ENCODE data around the gene RCC2. TPM values are rescaled to one million over a fixed set of nuclear protein-coding genes. Genes with fewer than 3 reads are reported as not detected.
A peak's percentile ranks its signal among the peaks of the same experiment; 100 is the strongest.

The RCC2 gene
- polyA plus RNA-seq, 1 donor (not counting 4 experiments of a cell fraction or from before 2014, with no cell fraction given), result 45.2 TPM

DNA sequence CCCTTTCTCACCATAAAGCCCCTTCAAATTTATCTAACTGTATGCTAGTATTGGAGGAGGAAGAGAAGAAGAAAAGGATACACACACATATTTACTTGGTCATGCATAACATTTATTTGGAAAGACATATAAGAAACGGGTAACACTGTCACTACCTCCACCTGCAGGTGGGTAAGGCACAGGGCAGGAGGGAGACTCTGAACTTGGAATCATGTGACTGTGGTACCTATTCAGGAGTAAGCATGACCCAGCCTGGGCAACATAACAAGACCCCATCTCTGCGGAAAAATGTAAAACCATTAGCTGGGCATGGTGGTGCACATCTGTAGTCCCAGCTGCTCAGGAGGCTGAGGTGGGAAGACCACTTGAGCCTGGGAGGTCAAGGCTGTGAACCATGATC lies 68.9 kb downstream of the RCC2 start:
- Histone ChIP-seq H3K9ac (ENCODE audit: control insufficient read depth, extremely low read depth, insufficient read depth, low read length) (no peak overlapping the region), H3K4me2 (ENCODE audit: control insufficient read depth, extremely low read depth, insufficient read depth, low read depth, low read length) (peak overlapping the region; percentile 32), H3K4me3 (ENCODE audit: control insufficient read depth in 2 of 3, extremely low read depth in 1 of 3, insufficient read depth in 2 of 3, low read depth in 1 of 3, low read length in 3 of 3) (no peak overlapping the region), H3K4me1 (ENCODE audit: control insufficient read depth, extremely low read depth, insufficient read depth, low read length) (peaks cover 33% of the 10 kb centered on the region), H3K9me1 (ENCODE audit: control insufficient read depth, extremely low read depth, insufficient read depth, low read length) (no peaks in the 10 kb centered on the region), H3K36me3 (ENCODE audit: control insufficient read depth in 2 of 2, extremely low read depth in 1 of 2, insufficient read depth in 2 of 2, low read length in 2 of 2) (no peaks in the 10 kb centered on the region), H3K9me3 (ENCODE audit: control insufficient read depth, low read depth, low read length) (no peaks in the 10 kb centered on the region), H3K27me3 (ENCODE audit: control insufficient read depth, extremely low read depth, insufficient read depth, low read length) (no peaks in the 10 kb centered on the region), H2AFZ (ENCODE audit: control insufficient read depth, low read length) (no peak overlapping the region), H4K20me1 (ENCODE audit: control insufficient read depth, extremely low read depth, insufficient read depth, low read length) (no peaks in the 10 kb centered on the region), H3K79me2 (ENCODE audit: control insufficient read depth, insufficient read depth, low read length) (no peaks in the 10 kb centered on the region), H3K27ac (ENCODE audit: control insufficient read depth, insufficient read depth, low read length) (no peak overlapping the region)
- dilution Hi-C loops (cut with MboI; ENCODE audit: extremely low pct_ligation_motif_present, low sequenced_read_pairs), result no loop called here
- peak; percentile 86 for FAIRE-seq
- peak; percentile 42 for DNase-seq (ENCODE audit: low read depth, low spot score)
- TF ChIP-seq EZH2 (IDR thresholded peaks at IDR 0.05; ENCODE audit: low read length), result no peak
- TF ChIP-seq, protein P1, sequence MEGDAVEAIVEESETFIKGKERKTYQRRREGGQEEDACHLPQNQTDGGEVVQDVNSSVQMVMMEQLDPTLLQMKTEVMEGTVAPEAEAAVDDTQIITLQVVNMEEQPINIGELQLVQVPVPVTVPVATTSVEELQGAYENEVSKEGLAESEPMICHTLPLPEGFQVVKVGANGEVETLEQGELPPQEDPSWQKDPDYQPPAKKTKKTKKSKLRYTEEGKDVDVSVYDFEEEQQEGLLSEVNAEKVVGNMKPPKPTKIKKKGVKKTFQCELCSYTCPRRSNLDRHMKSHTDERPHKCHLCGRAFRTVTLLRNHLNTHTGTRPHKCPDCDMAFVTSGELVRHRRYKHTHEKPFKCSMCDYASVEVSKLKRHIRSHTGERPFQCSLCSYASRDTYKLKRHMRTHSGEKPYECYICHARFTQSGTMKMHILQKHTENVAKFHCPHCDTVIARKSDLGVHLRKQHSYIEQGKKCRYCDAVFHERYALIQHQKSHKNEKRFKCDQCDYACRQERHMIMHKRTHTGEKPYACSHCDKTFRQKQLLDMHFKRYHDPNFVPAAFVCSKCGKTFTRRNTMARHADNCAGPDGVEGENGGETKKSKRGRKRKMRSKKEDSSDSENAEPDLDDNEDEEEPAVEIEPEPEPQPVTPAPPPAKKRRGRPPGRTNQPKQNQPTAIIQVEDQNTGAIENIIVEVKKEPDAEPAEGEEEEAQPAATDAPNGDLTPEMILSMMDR (optimal IDR thresholded peaks at IDR 0.05 in 1 of 3, IDR thresholded peaks at IDR 0.05 in 1 of 3, conservative IDR thresholded peaks at IDR 0.05 in 1 of 3; ENCODE audit: extremely low read depth in 1 of 3, insufficient read depth in 2 of 3, low read length in 3 of 3), result peak; percentile 72 to 82 (median 80)

DNA sequence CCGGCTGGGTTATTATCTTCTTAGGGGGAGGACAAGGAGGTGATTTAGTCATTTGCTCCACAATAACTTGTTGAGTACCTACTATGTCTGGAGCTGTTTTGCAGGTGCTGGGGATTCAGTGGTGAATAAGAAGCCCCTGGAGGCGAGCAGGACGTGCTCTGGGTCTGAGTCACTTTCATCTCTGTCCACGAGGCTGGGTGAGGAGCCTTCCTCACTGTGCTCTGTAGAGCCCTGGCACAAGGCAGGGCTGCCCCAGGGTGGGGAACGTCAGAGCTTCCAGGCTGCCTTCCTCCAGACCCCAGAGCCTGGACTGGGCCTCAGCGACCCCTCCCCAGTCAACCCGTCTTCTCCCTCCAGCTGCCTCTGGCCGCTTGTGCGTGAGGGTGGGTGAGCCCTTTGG lies 70.0 kb downstream of the RCC2 start:
- Histone ChIP-seq H3K4me1 (ENCODE audit: control insufficient read depth, extremely low read depth, insufficient read depth, low read length) (peaks cover 36% of the 10 kb centered on the region), H2AFZ (ENCODE audit: control insufficient read depth, low read length) (no peak overlapping the region), H3K9me3 (ENCODE audit: control insufficient read depth, low read depth, low read length) (no peaks in the 10 kb centered on the region), H3K9ac (ENCODE audit: control insufficient read depth, extremely low read depth, insufficient read depth, low read length) (peak overlapping the region; percentile 60), H3K4me3 (ENCODE audit: control insufficient read depth in 2 of 3, extremely low read depth in 1 of 3, insufficient read depth in 2 of 3, low read depth in 1 of 3, low read length in 3 of 3) (no peak overlapping the region), H3K27ac (ENCODE audit: control insufficient read depth, insufficient read depth, low read length) (peak overlapping the region; percentile 76), H3K9me1 (ENCODE audit: control insufficient read depth, extremely low read depth, insufficient read depth, low read length) (no peaks in the 10 kb centered on the region), H3K27me3 (ENCODE audit: control insufficient read depth, extremely low read depth, insufficient read depth, low read length) (no peaks in the 10 kb centered on the region), H4K20me1 (ENCODE audit: control insufficient read depth, extremely low read depth, insufficient read depth, low read length) (no peaks in the 10 kb centered on the region), H3K79me2 (ENCODE audit: control insufficient read depth, insufficient read depth, low read length) (no peaks in the 10 kb centered on the region), H3K4me2 (ENCODE audit: control insufficient read depth, extremely low read depth, insufficient read depth, low read depth, low read length) (peak overlapping the region; percentile 65), H3K36me3 (ENCODE audit: control insufficient read depth in 2 of 2, extremely low read depth in 1 of 2, insufficient read depth in 2 of 2, low read length in 2 of 2) (no peaks in the 10 kb centered on the region)
- no peak for TF ChIP-seq EZH2 (IDR thresholded peaks at IDR 0.05; ENCODE audit: low read length)
- TF ChIP-seq, protein P1 (optimal IDR thresholded peaks at IDR 0.05 in 1 of 3, IDR thresholded peaks at IDR 0.05 in 1 of 3, conservative IDR thresholded peaks at IDR 0.05 in 1 of 3; ENCODE audit: extremely low read depth in 1 of 3, insufficient read depth in 2 of 3, low read length in 3 of 3), result no peak
- peak; percentile 83 for DNase-seq (ENCODE audit: low read depth, low spot score)
- FAIRE-seq, result peak; percentile 99
- dilution Hi-C loops (cut with MboI; ENCODE audit: extremely low pct_ligation_motif_present, low sequenced_read_pairs), result no loop called here

Measured in keratinocyte (primary cell).